A673 (cell line): Measurements from ENCODE around the gene HRK. TPM values are rescaled to one million over a fixed set of nuclear protein-coding genes. Genes with fewer than 3 reads are reported as not detected.

ENCODE experiments used
- BruUV-seq: library from RNA; stranded (reverse); fragments of 400-500 nt; replicated peaks from 2 replicates; lab custom pipeline; 2021; lab: Mats Ljungman, UMichigan
- CTCF ChIA-PET: fragments of 300-600 bp; sonication (Branson Sonifier 250); formaldehyde crosslinking; loops from one replicate; lab custom pipeline; 2022; ENCODE audit warnings: antibody characterized with exemption; lab: Charles Lee
- POLR2A ChIA-PET: fragments of 300-600 bp; sonication (Branson Sonifier 250); formaldehyde crosslinking; loops from one replicate; lab custom pipeline; 2022; ENCODE audit warnings: antibody characterized with exemption; ENCODE audit not compliant: low non-redundant PET; lab: Charles Lee
- DNase-seq: peaks from one replicate; pipeline ENCODE4 v3.0.0-alpha.2; 2015; ENCODE audit warnings: low spot score
- H3K27ac ChIP-seq: fragments of 200-600 bp; sonication (generic); 2 replicates; pipeline ENCODE4 v1.5.1; 2016; ENCODE audit warnings: mixed run types, low read depth, mild to moderate bottlenecking, mixed read lengths, antibody characterized with exemption, low read length; ENCODE audit not compliant: poor library complexity, severe bottlenecking
- H3K27me3 ChIP-seq: fragments of 200-600 bp; sonication (generic); replicated peaks from 2 replicates; pipeline ENCODE4 v1.6.1; 2017; ENCODE audit warnings: mixed run types, low read depth, mild to moderate bottlenecking, mixed read lengths, antibody characterized with exemption, low read length; ENCODE audit not compliant: insufficient read depth, poor library complexity
- H3K36me3 ChIP-seq: fragments of 200-600 bp; sonication (generic); 2 replicates; pipeline ENCODE4 v1.6.1; 2016; ENCODE audit warnings: mixed run types, mild to moderate bottlenecking, mixed read lengths, antibody characterized with exemption, low read length; ENCODE audit not compliant: insufficient read depth, poor library complexity, severe bottlenecking
- H3K4me1 ChIP-seq: fragments of 200-600 bp; sonication (generic); 2 replicates; pipeline ENCODE4 v1.6.1; 2017; ENCODE audit warnings: mixed run types, mild to moderate bottlenecking, mixed read lengths, antibody characterized with exemption, low read length; ENCODE audit not compliant: insufficient read depth, poor library complexity, severe bottlenecking
- H3K4me3 ChIP-seq: fragments of 200-600 bp; sonication (generic); 2 replicates; pipeline ENCODE4 v1.5.1; 2016; ENCODE audit warnings: low read depth, mixed run types, mild to moderate bottlenecking, mixed read lengths, low read length; ENCODE audit not compliant: poor library complexity, severe bottlenecking
- H3K9me3 ChIP-seq: fragments of 200-600 bp; sonication (generic); 2 replicates; pipeline ENCODE4 v1.6.1; 2016; ENCODE audit warnings: mixed run types, low read depth, mild to moderate bottlenecking, mixed read lengths, antibody characterized with exemption, low read length; ENCODE audit not compliant: poor library complexity, severe bottlenecking
- CTCF ChIP-seq: fragments of 300-800, 200-600 bp; sonication (generic); conservative IDR thresholded peaks from 2 replicates; pipeline ENCODE4 v1.5.1; 2017; ENCODE audit warnings: low read depth, mild to moderate bottlenecking, antibody characterized with exemption, low read length, moderate library complexity, mixed read lengths
- EZH2 ChIP-seq: fragments of 200-600 bp; sonication (generic); IDR thresholded peaks from 2 replicates; pipeline ENCODE4 v1.6.1; 2017; ENCODE audit warnings: borderline replicate concordance, low read depth, mild to moderate bottlenecking, mixed read lengths, antibody characterized with exemption, low read length; ENCODE audit not compliant: poor library complexity, severe bottlenecking
- intact Hi-C: fragments of 100-400 bp; cut with micrococcal nuclease; formaldehyde crosslinking; loops from one replicate; pipeline ENCODE4 v1.10.0; 2022; ENCODE audit not compliant: unreplicated experiment
- total RNA-seq: library from RNA; stranded (reverse); gene quantifications from 2 replicates; pipeline ENCODE4 v1.2.3, GENCODE V29; 2021

HRK gene
- total RNA-seq, 1 experiment from 2014 or later, result 0.37 TPM

GRCh38 chr12:116853507-116853906 is 27.7 kb downstream of the HRK start:
- no peak overlapping the region for H3K4me3 ChIP-seq
- CTCF ChIA-PET, result no interaction called here

GRCh38 chr12:116852303-116852702 is 28.9 kb downstream of the HRK start:
- TSS peak; percentile 37 for BruUV-seq
- no peak for DNase-seq
- no peak for TF ChIP-seq EZH2
- no peak for TF ChIP-seq CTCF
- Histone ChIP-seq H3K9me3 (no peaks in the 10 kb centered on the region), H3K4me1 (no peaks in the 10 kb centered on the region), H3K4me3 (no peak overlapping the region), H3K36me3 (no peaks in the 10 kb centered on the region), H3K27me3 (no peaks in the 10 kb centered on the region), H3K27ac (no peak overlapping the region)
- POLR2A ChIA-PET, result no interaction called here
- CTCF ChIA-PET, result no interaction called here
- intact Hi-C loops, result no loop called here

More at GRCh38 chr12:116853507-116853906, 27.7 kb downstream of the HRK start:
- no peak for DNase-seq
- Histone ChIP-seq H3K27ac (no peak overlapping the region), H3K27me3 (no peaks in the 10 kb centered on the region), H3K36me3 (no peaks in the 10 kb centered on the region), H3K4me1 (peaks cover 2% of the 10 kb centered on the region), H3K9me3 (no peaks in the 10 kb centered on the region)
- POLR2A ChIA-PET, result interaction anchor here (0.6 kb wide), 1 partner anchor 1803 kb away, joined by 3 read pairs; no protein-coding TSS in a partner anchor
- intact Hi-C loops, result no loop called here
- no TSS peak for BruUV-seq
- TF ChIP-seq CTCF (no peak), EZH2 (no peak)

- Histone ChIP-seq H3K4me3 (no peak overlapping the region), H3K36me3 (no peaks in the 10 kb centered on the region), H3K4me1 (no peaks in the 10 kb centered on the region), H3K9me3 (no peaks in the 10 kb centered on the region), H3K27ac (no peak overlapping the region), H3K27me3 (no peaks in the 10 kb centered on the region)
- no peak for TF ChIP-seq EZH2
- TF ChIP-seq CTCF, result no peak
- DNase-seq, result no peak
- ChIA-PET CTCF (no interaction called here), POLR2A (no interaction called here)
- BruUV-seq, result no TSS peak
- intact Hi-C loops, result no loop called here
Observed at GRCh38 chr12:116849216-116849615, 32.0 kb downstream of the HRK start.
